Uterus (tissue), 4 donors: ENCODE results near the gene ELK4. TPM values are rescaled to one million over a fixed set of nuclear protein-coding genes. Genes with fewer than 3 reads are reported as not detected.

ENCODE experiments used
- DNase-seq, 2 donors: peaks; one replicate each; pipeline ENCODE4 v3.0.0-alpha.2; 2019 to 2020
- H3K27ac ChIP-seq, 2 donors: fragments of 200-600 bp; sonication (generic); 1 replicate in 1 of 2; 2 replicates in 1 of 2; pipeline ENCODE4 v1.5.1; 2016 to 2018
- H3K27me3 ChIP-seq, 2 donors: fragments of 200-600 bp; sonication (generic); one replicate each; pipeline ENCODE4 v1.5.1; 2018 to 2019; ENCODE audit warnings: control low read depth in 1 of 2
- H3K36me3 ChIP-seq, 2 donors: fragments of 200-600 bp; sonication (generic); one replicate each; pipeline ENCODE4 v1.5.1; 2019; ENCODE audit warnings: control low read depth in 1 of 2
- H3K4me1 ChIP-seq, 2 donors: fragments of 200-600 bp; sonication (generic); one replicate each; pipeline ENCODE4 v1.5.1; 2018 to 2019; ENCODE audit warnings: control low read depth in 1 of 2
- H3K4me3 ChIP-seq, 2 donors: fragments of 200-600 bp; sonication (generic); 1 replicate in 1 of 2; 2 replicates in 1 of 2; pipeline ENCODE4 v1.5.1; 2018 to 2019; ENCODE audit warnings: mild to moderate bottlenecking in 1 of 2
- H3K9me3 ChIP-seq, 2 donors: fragments of 200-600 bp; sonication (generic); one replicate each; pipeline ENCODE4 v1.5.1; 2019; ENCODE audit warnings: control low read depth in 1 of 2
- CTCF ChIP-seq, 4 experiments: fragments of 200-600 bp in 2 of 4; fragments of 450-650 bp in 2 of 4; sonication (generic) in 2 of 4; IDR thresholded peaks; one replicate each; pipeline ENCODE4 v1.5.1; 2016 to 2019; ENCODE audit warnings: antibody characterized with exemption in 4 of 4, mild to moderate bottlenecking in 2 of 4, moderate library complexity in 1 of 4
- POLR2A ChIP-seq, 2 donors: fragments of 450-650 bp; IDR thresholded peaks; one replicate each; pipeline ENCODE4 v1.6.1; 2016; ENCODE audit warnings: antibody characterized with exemption in 2 of 2, mild to moderate bottlenecking in 1 of 2, moderate library complexity in 1 of 2
- intact Hi-C: fragments of 100-400 bp; cut with DNase I; formaldehyde crosslinking; loops from one replicate; pipeline ENCODE4 v1.15.1; 2023; ENCODE audit warnings: low total_unique reads
- total RNA-seq, 4 donors: library from RNA; depleted of rRNA in 3 of 4; stranded (reverse); fragments of >200 nt in 3 of 4; gene quantifications; one replicate each; pipeline versions ENCODE4 v1.1.0 to v1.2.4, GENCODE V29; 2014 to 2023
- donor health status: DM: yes; HTN: yes; CAD: no.

Gene ELK4
- total RNA-seq, 4 donors from 2014 or later = 17.9 to 97.7 (median 26.7) TPM

- intact Hi-C loops = no loop called here
- no peak overlapping the region for H3K4me3 ChIP-seq
- TF ChIP-seq CTCF (IDR thresholded peaks at IDR 0.05) (no peak), POLR2A (IDR thresholded peaks at IDR 0.05) (no peak)
- no peak for DNase-seq
- no peaks in the 10 kb centered on the region for H3K4me1 ChIP-seq
- no peaks in the 10 kb centered on the region for H3K36me3 ChIP-seq
- no peaks in the 10 kb centered on the region for H3K9me3 ChIP-seq
- H3K27ac ChIP-seq = no peak overlapping the region
- no peaks in the 10 kb centered on the region for H3K27me3 ChIP-seq
These were observed 19.7 kb downstream of the ELK4 start for GRCh38 chr1:205612104-205612503.

GRCh38 chr1:205610901-205611466 lies 20.8 kb downstream of the ELK4 start:
- peak overlapping the region in 1 of 2 donors; percentile 23 for H3K27ac ChIP-seq
- H3K4me3 ChIP-seq = no peak overlapping the region
- no peak for TF ChIP-seq CTCF (IDR thresholded peaks at IDR 0.05)
- TF ChIP-seq POLR2A (IDR thresholded peaks at IDR 0.05) = no peak
- no peaks in the 10 kb centered on the region for H3K9me3 ChIP-seq
- intact Hi-C loops = no loop called here
- no peaks in the 10 kb centered on the region for H3K36me3 ChIP-seq
- no peak for DNase-seq
- no peaks in the 10 kb centered on the region for H3K4me1 ChIP-seq
- H3K27me3 ChIP-seq = no peaks in the 10 kb centered on the region

GRCh38 chr1:205610036-205610435 lies 21.8 kb downstream of the ELK4 start:
- Histone ChIP-seq H3K27ac (no peak overlapping the region), H3K4me3 (no peak overlapping the region), H3K9me3 (no peaks in the 10 kb centered on the region), H3K36me3 (no peaks in the 10 kb centered on the region), H3K4me1 (no peaks in the 10 kb centered on the region), H3K27me3 (no peaks in the 10 kb centered on the region)
- intact Hi-C loops = no loop called here
- TF ChIP-seq POLR2A (IDR thresholded peaks at IDR 0.05) (no peak), CTCF (IDR thresholded peaks at IDR 0.05) (no peak)
- no peak for DNase-seq

GRCh38 chr1:205604825-205605505 lies 26.8 kb downstream of the ELK4 start:
- Histone ChIP-seq H3K27ac (no peak overlapping the region), H3K4me1 (no peaks in the 10 kb centered on the region), H3K9me3 (no peaks in the 10 kb centered on the region), H3K27me3 (no peaks in the 10 kb centered on the region), H3K36me3 (no peaks in the 10 kb centered on the region), H3K4me3 (no peak overlapping the region)
- DNase-seq = no peak
- intact Hi-C loops = no loop called here
- no peak for TF ChIP-seq CTCF (IDR thresholded peaks at IDR 0.05)

- Histone ChIP-seq H3K4me1 (no peaks in the 10 kb centered on the region), H3K4me3 (no peak overlapping the region), H3K27me3 (no peaks in the 10 kb centered on the region), H3K27ac (no peak overlapping the region), H3K9me3 (no peaks in the 10 kb centered on the region), H3K36me3 (no peaks in the 10 kb centered on the region)
- intact Hi-C loops = no loop called here
- TF ChIP-seq CTCF (IDR thresholded peaks at IDR 0.05) = no peak
- TF ChIP-seq POLR2A (IDR thresholded peaks at IDR 0.05) = no peak
- DNase-seq = no peak
These were observed 27.8 kb downstream of the ELK4 start for GRCh38 chr1:205604059-205604458.
